Vagina (tissue), 2 donors: ENCODE data around the gene ELMO1. TPM values are rescaled to one million over a fixed set of nuclear protein-coding genes. Genes with fewer than 3 reads are reported as not detected.

ENCODE experiments used
- DNase-seq, 2 donors: peaks; one replicate each; pipeline ENCODE4 v3.0.0-alpha.2; 2017; ENCODE audit errors: extremely low spot score in 2 of 2
- H3K27ac ChIP-seq: fragments of 200-600 bp; sonication (generic); one replicate; pipeline ENCODE4 v1.5.1; 2019
- H3K27me3 ChIP-seq: fragments of 200-600 bp; sonication (generic); one replicate; pipeline ENCODE4 v1.5.1; 2019
- H3K36me3 ChIP-seq, 2 donors: fragments of 200-600 bp; sonication (generic); one replicate each; pipeline ENCODE4 v1.5.1; 2017 to 2019
- H3K4me1 ChIP-seq: fragments of 200-600 bp; sonication (generic); one replicate; pipeline ENCODE4 v1.5.1; 2019
- H3K4me3 ChIP-seq, 2 donors: fragments of 200-600 bp; sonication (generic); 1 replicate in 1 of 2; 2 replicates in 1 of 2; pipeline ENCODE4 v1.5.1; 2016 to 2019
- H3K9me3 ChIP-seq: fragments of 200-600 bp; sonication (generic); one replicate; pipeline ENCODE4 v1.5.1; 2019
- POLR2A ChIP-seq, 2 donors: fragments of 450-650 bp; IDR thresholded peaks; one replicate each; pipeline ENCODE4 v1.6.1; 2017; ENCODE audit warnings: antibody characterized with exemption in 2 of 2, mild to moderate bottlenecking in 2 of 2, moderate library complexity in 2 of 2
- POLR2AphosphoS5 ChIP-seq, 2 donors: sonication (generic); formaldehyde crosslinking; IDR thresholded peaks; one replicate each; pipeline ENCODE4 v1.9.0; 2017; ENCODE audit warnings: antibody characterized with exemption in 2 of 2, mild to moderate bottlenecking in 2 of 2, low read depth in 1 of 2; ENCODE audit not compliant: insufficient read depth in 1 of 2
- intact Hi-C: fragments of 100-400 bp; cut with DNase I; formaldehyde crosslinking; loops from one replicate; pipeline ENCODE4 v1.15.1; 2023
- total RNA-seq: library from RNA; depleted of rRNA; stranded (reverse); fragments of >200 nt; gene quantifications from one replicate; pipeline ENCODE4 v1.2.3, GENCODE V29; 2016
- TF ChIP-seq, protein P1 (sequence below), 3 experiments: fragments of 450-650 bp in 2 of 3; fragments of 200-600 bp in 1 of 3; sonication (generic) in 1 of 3; IDR thresholded peaks; one replicate each; pipeline ENCODE4 v1.5.1; 2017 to 2019; ENCODE audit warnings: antibody characterized with exemption in 3 of 3, mild to moderate bottlenecking in 2 of 3, moderate library complexity in 2 of 3

The ELMO1 gene
- total RNA-seq, 1 donor from 2014 or later: 74.4 TPM

DNA sequence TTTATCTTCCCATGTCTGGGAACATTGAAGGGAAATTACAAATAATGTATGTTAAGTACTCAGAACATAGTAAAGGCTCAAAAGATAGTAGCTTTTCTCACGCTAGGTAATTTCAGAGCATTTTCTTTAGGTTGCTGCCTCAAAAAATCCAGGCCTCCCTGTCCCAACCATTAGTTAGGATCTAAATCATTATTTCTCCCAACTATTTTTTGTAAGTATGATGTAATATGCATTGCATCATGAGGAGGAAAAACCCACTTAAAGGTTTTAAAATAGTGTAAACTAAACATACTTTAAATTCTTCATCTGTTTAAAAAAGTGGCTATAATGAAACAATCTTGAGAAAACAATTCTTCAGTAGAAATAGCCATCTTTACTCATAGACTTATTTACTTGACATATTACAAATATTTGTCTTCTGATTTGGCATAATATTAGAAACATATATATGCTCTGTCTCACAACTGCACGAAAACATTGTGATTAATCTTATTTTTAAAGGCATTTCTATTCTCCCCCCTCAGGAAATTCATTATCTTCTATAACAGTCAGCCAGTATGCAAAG, 329.3 kb downstream of the ELMO1 start:
- no peaks in the 10 kb centered on the region for H3K36me3 ChIP-seq
- TF ChIP-seq, protein P1, sequence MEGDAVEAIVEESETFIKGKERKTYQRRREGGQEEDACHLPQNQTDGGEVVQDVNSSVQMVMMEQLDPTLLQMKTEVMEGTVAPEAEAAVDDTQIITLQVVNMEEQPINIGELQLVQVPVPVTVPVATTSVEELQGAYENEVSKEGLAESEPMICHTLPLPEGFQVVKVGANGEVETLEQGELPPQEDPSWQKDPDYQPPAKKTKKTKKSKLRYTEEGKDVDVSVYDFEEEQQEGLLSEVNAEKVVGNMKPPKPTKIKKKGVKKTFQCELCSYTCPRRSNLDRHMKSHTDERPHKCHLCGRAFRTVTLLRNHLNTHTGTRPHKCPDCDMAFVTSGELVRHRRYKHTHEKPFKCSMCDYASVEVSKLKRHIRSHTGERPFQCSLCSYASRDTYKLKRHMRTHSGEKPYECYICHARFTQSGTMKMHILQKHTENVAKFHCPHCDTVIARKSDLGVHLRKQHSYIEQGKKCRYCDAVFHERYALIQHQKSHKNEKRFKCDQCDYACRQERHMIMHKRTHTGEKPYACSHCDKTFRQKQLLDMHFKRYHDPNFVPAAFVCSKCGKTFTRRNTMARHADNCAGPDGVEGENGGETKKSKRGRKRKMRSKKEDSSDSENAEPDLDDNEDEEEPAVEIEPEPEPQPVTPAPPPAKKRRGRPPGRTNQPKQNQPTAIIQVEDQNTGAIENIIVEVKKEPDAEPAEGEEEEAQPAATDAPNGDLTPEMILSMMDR (IDR thresholded peaks at IDR 0.05): no peak
- no peak for TF ChIP-seq POLR2AphosphoS5 (IDR thresholded peaks at IDR 0.05; ENCODE audit: insufficient read depth in 1 of 2, low read depth in 1 of 2)
- TF ChIP-seq POLR2A (IDR thresholded peaks at IDR 0.05): no peak
- DNase-seq: no peak
- H3K27ac ChIP-seq: no peak overlapping the region
- no peak overlapping the region for H3K4me3 ChIP-seq
- H3K9me3 ChIP-seq: no peaks in the 10 kb centered on the region
- intact Hi-C loops: no loop called here
- H3K27me3 ChIP-seq: no peaks in the 10 kb centered on the region
- no peaks in the 10 kb centered on the region for H3K4me1 ChIP-seq

DNA sequence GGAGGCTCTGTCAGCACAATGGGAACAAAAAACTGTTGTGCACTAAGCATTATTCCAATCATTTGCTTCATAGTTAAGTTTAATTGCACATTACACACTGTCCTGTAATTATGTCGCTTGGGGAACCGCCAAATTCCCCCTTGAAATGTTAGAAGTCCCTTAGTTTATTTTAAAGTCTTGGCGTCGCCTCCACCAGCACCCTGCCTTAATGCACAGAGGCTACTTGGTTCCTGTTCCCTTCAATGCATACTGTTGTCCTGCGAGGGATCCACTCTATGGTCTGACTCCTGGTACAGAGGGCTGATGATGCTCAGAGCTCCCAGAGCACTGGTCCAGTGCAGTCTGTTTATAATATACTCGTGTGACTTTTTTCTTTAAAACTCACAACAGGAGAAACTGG, 330.7 kb downstream of the ELMO1 start:
- Histone ChIP-seq H3K4me1 (no peaks in the 10 kb centered on the region), H3K4me3 (no peak overlapping the region), H3K36me3 (no peaks in the 10 kb centered on the region), H3K27me3 (no peaks in the 10 kb centered on the region), H3K9me3 (no peaks in the 10 kb centered on the region), H3K27ac (no peak overlapping the region)
- no peak for DNase-seq
- intact Hi-C loops: no loop called here
- TF ChIP-seq POLR2A (IDR thresholded peaks at IDR 0.05) (no peak), POLR2AphosphoS5 (IDR thresholded peaks at IDR 0.05; ENCODE audit: insufficient read depth in 1 of 2, low read depth in 1 of 2) (no peak)
- TF ChIP-seq, protein P1 (IDR thresholded peaks at IDR 0.05): no peak

- DNase-seq: no peak
- Histone ChIP-seq H3K27me3 (no peaks in the 10 kb centered on the region), H3K9me3 (no peaks in the 10 kb centered on the region), H3K4me3 (no peak overlapping the region), H3K36me3 (no peaks in the 10 kb centered on the region), H3K27ac (no peak overlapping the region), H3K4me1 (no peaks in the 10 kb centered on the region)
- TF ChIP-seq, protein P1 (IDR thresholded peaks at IDR 0.05): no peak
- TF ChIP-seq POLR2AphosphoS5 (IDR thresholded peaks at IDR 0.05; ENCODE audit: insufficient read depth in 1 of 2, low read depth in 1 of 2): no peak
- no peak for TF ChIP-seq POLR2A (IDR thresholded peaks at IDR 0.05)
- intact Hi-C loops: no loop called here
Measured at GRCh38 chr7:37117292-37117691, 331.4 kb downstream of the ELMO1 start.

DNA sequence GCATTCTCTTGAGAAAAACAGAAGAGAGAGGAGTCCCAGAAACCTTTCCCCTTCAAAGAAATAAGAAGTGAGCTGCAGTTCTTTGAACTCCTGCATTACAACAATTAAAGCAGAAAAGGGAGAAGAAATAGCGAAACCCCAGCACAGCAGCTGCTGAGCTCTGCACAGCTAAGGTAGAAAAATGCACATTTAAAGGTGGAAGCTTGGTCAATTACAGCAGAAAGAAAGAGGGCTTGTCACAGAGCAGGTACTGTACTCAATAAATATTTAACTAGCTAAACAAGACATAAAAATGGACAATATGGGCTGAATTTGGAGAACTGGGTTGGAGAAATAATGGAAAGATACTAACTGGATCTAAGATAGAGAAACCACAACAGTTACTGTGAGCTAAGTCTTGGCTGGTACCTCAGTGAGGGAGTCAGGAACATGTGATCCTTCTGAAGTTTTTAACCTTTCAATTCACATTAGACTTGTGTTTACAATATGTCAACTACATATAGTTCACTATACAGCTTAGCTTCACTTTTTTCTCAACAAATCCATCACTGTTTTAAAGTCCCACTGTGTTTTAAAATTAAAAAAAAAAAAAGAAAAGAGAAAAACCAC, 332.5 kb downstream of the ELMO1 start:
- Histone ChIP-seq H3K4me1 (no peaks in the 10 kb centered on the region), H3K4me3 (no peak overlapping the region), H3K36me3 (no peaks in the 10 kb centered on the region), H3K9me3 (no peaks in the 10 kb centered on the region), H3K27ac (no peak overlapping the region), H3K27me3 (no peaks in the 10 kb centered on the region)
- TF ChIP-seq POLR2AphosphoS5 (IDR thresholded peaks at IDR 0.05; ENCODE audit: insufficient read depth in 1 of 2, low read depth in 1 of 2): no peak
- TF ChIP-seq POLR2A (IDR thresholded peaks at IDR 0.05): no peak
- TF ChIP-seq, protein P1 (IDR thresholded peaks at IDR 0.05): no peak
- intact Hi-C loops: no loop called here
- no peak for DNase-seq

DNA sequence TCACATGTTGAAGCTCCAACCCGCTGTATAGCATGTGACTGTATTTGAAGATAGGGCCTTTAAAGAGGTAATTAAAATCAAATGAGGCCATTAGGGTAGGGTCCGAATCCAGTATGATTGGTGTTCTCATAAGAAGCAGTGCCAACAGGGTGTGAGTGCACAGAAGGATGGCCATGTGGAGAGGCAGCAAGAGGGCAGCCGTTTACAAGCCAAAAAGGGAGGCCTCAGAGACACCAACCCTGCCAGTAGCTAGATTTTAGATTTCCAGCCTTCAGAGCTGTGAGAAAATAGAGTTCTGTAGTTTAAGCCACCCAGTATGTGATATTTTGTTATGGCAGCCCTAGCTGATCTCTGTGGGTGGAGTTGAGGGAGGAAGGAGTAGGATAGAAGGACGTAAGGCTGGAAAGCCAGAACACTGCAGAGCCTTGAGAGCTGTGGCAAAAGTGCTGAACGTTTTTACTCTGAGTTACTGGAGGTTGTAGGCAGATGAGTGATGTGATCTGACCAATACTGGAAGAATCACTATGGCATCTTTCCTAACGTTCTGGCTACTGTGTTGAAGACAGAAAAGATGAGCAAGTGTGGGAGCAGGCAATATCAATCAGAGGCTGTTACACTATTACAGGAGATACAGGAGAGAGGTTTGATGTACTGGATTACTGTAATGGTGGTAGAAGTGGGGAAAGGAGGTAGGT, 334.9 kb downstream of the ELMO1 start:
- no peaks in the 10 kb centered on the region for H3K9me3 ChIP-seq
- no peak overlapping the region for H3K4me3 ChIP-seq
- no peaks in the 10 kb centered on the region for H3K36me3 ChIP-seq
- intact Hi-C loops: no loop called here
- no peak overlapping the region for H3K27ac ChIP-seq
- TF ChIP-seq POLR2AphosphoS5 (IDR thresholded peaks at IDR 0.05; ENCODE audit: insufficient read depth in 1 of 2, low read depth in 1 of 2): no peak
- no peak for TF ChIP-seq POLR2A (IDR thresholded peaks at IDR 0.05)
- TF ChIP-seq, protein P1 (IDR thresholded peaks at IDR 0.05): no peak
- DNase-seq: no peak
- no peaks in the 10 kb centered on the region for H3K4me1 ChIP-seq
- no peaks in the 10 kb centered on the region for H3K27me3 ChIP-seq
